PC-9 (cell line): ENCODE results near the gene CPNE4.

Source experiments
- CTCF ChIP-seq: fragments of 200-600 bp; sonication (generic); conservative IDR thresholded peaks from 2 replicates; pipeline ENCODE4 v1.6.1; 2017; ENCODE audit warnings: mixed run types, antibody characterized with exemption, mild to moderate bottlenecking, moderate library complexity
- EZH2 ChIP-seq: fragments of 200-600 bp; sonication (generic); IDR thresholded peaks from 2 replicates; pipeline ENCODE4 v1.8.0; 2017; ENCODE audit warnings: antibody characterized with exemption, low read depth

GRCh38 chr3:131892331-131892730 is 142.5 kb downstream of the CPNE4 start:
- TF ChIP-seq CTCF (peak; percentile 28; the same call in 1 of the 2 replicates), EZH2 (no peak)
